ENCODE data around the gene TNS1. TPM values are rescaled to one million over a fixed set of nuclear protein-coding genes. Genes with fewer than 3 reads are reported as not detected.

Gene TNS1
- polyA plus RNA-seq, 4 donors, result 56.1 to 65.8 (median 61.6) TPM

DNA sequence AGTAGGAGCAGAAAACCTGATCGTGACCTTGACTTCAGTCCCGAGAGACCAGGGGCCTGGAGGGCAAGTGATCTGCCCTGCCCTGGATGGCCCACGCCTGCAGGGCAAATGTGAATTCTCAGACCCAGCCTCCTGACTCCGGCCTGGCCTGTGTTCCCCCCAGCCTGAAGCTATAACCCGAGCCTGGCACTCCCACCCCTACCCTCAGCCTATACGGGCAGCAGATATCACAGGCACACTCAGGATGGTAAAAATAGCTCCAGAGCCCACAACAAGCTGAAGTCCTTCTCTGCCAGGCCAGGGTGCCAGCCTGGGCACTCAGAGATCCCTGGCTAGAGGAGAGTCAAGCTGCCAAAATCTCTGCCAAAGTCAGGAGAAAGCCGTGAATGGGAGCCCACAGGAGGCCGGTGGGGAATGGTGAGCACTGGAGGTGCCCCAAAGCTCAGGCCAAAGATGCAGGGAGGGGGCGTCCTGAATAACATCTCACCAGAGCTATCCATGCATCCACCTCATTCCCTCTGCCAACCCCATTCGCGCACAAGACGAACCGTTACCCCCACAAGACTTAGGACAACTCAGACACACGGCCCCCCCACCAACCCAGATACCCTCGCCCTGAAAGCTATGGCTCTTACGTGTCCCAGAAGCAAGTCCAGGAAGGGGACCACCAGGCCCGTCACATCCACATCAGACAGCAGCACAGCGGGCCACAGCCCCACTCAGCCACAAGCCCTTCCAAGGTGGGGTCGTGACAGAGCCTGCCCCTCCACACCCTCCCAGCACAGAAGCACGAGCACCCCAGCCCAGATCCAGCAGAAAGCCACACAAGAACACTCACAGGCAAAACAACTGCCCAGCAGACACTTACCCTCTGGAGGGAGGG lies 144.9 kb downstream of the TNS1 start:
- DNase-seq (ENCODE audit: low read depth in 4 of 4, low spot score in 3 of 4), result no peak

DNA sequence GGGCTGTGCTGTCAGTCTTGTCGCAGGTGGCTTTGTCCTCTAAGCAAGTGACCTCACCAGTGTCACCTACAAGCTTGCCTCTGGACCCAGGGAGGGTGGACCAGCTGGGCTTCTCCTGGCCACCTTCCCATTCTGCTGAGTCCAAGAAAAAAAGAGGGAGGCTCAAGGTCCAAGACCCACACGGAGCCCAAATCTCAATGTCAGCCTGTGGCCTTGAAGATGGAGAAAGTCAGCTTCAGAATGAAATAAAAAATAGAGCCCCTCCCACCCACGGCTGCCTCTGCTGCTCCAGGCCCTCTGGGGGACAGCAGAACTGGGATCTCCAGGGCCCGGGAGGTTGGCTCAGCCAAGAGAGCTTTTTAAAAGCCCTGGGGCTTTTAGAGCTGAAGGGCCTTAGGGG lies 145.9 kb downstream of the TNS1 start:
- no peak for DNase-seq (ENCODE audit: low read depth in 4 of 4, low spot score in 3 of 4)

DNA sequence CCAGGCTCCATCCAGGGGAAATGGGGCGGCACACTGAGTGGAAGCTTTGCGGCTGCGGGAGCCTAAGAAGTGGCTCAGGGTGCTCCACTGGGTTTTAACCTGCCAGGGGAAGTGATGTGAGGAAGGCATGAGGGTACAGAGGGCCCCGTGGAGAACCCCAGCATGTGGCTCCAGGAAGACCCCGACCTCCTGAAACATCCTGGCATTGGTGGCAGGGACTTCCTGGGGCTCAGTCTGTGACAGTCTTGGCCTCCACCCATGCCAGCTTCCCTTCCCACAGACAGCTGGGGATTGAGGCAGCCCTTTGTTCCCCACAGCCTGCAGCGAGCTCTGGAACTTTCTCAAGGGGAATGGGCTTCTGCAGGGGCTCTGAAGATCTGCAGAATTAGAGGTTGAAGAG lies 146.6 kb downstream of the TNS1 start:
- DNase-seq (ENCODE audit: low read depth in 4 of 4, low spot score in 3 of 4), result no peak

DNA sequence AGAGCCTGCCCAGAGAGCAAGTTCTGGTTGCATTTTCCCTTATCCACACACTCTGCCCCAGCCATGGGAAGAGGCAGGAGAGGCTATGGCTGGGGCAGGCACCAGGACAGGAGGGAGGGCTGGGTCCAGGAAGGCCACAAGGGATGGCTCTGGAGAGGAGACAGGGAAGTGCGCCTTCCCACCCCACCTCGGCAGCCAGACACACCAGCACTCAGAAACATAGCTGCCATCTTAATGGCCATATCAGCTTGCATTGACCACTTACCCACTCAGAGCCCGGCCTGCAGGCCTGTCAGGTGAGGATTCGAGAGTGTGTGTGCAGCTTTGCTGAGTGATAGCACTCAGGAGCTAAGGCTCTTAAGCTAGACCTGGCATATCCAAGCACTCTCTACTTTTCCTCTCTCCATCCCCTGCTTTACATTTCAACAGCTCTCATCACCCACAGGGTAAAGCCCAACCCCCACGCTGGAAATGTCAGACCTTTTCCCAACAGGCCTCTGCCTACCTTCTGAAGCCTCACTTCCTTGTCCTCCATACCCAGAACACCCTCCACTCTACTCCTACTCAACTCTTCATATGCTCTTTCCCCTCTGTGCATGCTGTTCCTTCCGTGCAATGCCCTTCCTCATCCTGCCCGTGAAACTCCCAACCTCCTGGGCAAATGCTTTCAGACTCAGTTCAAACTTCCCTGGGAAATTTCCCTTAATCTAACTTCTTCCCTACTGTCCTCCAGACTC lies 147.9 kb downstream of the TNS1 start:
- no peak for DNase-seq (ENCODE audit: low read depth in 4 of 4, low spot score in 3 of 4)

DNA sequence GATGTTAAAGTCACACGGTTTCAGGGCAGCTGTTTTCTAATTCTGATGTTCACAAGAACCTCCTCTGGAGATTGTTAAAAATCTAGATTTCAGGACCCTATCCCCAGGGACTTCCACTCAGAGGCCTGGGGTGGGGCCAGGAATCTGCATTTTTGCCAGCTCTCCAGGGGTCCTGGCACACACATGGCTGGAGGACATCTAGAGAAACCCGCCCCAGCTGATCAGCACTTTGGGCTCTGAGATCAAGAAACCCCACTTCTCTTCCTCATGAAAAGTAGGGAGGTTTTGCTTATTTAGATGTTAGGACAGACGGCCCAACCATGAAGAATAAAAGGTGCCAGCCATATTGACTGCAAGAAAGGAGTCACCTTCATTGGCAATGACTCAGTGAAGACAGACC lies 148.8 kb downstream of the TNS1 start:
- no peak for DNase-seq (ENCODE audit: low read depth in 4 of 4, low spot score in 3 of 4)

DNA sequence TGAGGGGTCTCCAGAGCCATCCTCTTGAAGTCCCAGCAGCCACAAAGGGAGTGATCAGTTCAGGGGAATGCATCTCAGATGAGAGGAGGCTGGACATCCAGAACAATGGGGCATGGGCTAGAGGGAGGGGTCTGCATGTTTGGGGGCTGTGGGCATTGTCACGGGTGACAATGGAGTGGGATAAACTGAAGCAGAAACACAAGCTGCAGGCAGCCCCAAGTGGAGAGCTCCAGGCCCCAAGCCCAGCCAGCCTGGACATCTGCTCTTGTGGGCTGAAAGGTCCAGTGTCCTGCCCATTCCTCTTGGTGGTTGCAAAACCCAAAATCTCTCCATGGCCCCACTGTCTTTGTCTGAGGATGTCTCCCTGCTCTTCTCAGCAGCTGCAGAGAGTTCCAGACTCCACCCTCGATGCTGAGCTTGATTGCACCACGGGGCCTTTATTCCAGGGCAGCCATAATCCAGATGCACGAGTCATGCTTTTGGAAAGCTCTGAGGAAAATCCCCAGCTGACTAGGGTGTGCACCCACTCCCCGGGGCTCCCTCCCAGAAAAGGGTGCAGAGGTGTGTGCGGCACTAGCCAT lies 149.4 kb downstream of the TNS1 start:
- DNase-seq (ENCODE audit: low read depth in 4 of 4, low spot score in 3 of 4), result no peak

DNA sequence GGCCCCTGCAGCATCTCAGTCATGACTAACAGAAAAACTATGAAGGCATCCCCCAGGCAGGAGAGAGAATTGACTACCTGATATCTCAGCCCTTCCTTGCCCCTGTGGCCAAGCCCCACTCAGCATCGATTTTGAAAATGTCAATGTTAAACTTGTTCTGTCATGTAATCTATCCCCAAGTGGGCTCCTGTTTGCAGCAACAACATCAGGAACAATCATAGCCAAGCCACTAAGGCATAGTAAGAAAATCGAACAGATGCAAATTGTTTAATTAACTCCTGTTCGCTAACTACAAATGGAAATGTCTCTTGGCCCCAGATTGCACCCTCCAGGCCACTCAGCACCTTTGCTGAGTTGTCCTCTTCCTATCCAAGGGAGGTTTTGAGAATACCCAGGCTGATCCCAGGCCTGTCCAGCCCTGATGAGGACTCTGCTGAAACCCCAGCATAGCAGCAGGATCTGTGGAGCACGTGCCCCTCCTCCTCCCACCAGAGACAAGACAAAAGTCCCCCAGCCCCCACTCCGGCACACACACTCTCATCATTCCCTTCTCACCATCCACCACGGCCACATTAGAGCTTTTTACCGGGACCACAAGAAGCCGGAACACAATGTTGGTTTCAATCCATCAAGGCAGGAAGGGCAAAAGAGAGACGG lies 150.1 kb downstream of the TNS1 start:
- DNase-seq (ENCODE audit: low read depth in 4 of 4, low spot score in 3 of 4), result no peak

DNA sequence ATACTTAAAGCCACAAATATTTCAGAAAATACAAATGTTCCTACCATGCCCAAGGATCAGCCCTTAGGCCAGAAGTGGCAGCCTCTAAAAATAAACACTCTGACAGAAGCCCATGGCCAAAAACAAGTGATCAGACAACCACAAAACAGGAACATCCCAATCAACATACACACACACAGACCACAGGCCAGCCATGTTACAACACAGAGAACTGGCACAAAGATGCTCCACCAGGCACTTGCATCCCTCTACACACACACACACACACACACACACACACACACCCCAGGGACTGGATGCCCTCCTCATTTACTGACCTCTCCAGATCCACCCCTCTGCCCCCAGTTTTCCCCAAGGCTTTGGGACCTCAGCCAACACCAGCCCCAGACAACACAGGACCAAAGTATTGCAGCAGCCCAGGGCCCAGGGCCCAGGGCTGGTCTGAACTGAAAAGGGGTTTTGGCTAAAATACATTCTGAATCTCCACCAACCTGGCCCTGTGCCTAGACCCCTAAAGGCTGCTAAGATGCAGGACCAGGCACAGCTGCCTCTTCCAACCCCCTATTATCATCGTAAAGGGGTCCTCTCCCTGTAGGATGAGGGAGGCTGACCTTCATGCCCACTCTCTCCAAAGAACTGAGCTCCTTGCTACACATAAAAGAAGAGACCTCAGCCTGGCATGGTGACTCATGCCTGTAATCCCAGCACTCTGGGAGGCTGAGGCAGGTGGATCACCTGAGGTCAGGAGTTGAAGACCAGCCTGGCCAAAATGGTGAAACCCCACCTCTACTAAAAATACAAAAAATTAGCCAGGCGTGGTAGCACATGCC lies 151.4 kb downstream of the TNS1 start:
- no peak for DNase-seq (ENCODE audit: low read depth in 4 of 4, low spot score in 3 of 4)

DNA sequence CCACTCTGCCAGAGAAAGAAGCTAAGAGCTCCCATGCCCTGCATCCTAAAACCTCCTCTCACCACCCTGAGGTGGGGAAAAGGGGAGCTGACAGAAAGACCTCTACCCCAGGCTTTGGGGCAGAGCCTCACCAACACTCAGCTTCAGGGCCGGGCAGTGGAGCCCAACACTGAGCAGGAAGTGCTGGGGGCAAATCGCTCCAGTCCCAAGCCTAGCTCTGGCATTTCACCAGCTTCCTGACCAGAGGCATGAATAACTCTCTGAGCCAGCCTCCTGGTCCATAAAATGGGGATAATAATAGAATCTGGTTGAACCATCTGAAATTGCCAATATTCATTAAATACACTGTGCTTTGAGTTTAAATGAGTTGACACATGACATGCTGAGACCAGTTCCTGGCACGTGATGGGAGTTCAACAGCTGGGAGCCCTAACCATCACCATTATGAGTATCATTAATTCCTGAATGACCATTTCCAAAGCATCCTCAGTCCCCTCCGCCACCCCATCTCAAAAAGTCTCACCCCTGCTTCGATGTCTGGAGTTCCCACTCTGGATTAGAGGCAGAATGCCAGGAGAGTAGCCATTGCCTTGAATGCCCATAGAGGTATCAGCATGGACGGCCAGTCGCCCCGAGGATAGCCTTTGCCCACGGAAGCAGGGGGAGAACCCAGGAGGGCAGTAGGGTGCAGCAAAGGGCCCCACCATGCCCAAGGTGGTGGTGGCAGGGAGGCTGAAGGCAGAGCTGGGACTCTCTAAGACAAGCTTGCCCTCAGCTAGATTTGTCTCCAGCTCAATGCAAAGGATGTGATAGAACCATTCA lies 153.4 kb downstream of the TNS1 start:
- no peak for DNase-seq (ENCODE audit: low read depth in 4 of 4, low spot score in 3 of 4)

DNA sequence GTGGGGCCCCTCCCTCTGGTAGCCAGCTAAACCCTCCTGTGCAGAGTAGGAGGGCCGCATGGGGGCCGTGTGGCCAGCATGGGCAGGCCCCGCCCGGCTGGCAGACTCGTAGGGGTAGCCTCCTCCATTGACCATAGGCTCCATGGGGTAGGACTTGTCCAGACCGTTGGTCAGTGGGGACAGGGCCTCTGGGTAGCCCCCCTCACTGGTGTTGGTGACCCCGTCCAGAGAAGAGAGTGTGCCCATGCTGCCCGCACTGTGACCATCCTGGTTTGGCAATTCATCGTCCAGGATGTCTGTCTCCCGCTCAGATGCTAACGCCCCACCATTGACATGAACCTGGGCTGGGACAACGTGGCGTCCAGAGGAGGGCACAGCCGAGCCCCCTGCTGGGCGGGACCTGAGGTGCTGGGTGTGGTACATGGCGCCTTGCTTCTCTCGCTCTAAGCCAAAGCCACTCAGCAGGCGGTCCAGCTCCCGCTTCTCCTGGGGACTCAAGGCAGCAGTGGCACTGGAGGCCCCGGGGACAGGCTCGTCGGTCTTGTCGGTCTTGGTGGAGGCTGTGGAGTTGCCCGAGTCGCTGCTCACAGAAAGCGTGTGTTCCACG lies 154.3 kb downstream of the TNS1 start:
- DNase-seq (ENCODE audit: low read depth in 4 of 4, low spot score in 3 of 4), result no peak

DNA sequence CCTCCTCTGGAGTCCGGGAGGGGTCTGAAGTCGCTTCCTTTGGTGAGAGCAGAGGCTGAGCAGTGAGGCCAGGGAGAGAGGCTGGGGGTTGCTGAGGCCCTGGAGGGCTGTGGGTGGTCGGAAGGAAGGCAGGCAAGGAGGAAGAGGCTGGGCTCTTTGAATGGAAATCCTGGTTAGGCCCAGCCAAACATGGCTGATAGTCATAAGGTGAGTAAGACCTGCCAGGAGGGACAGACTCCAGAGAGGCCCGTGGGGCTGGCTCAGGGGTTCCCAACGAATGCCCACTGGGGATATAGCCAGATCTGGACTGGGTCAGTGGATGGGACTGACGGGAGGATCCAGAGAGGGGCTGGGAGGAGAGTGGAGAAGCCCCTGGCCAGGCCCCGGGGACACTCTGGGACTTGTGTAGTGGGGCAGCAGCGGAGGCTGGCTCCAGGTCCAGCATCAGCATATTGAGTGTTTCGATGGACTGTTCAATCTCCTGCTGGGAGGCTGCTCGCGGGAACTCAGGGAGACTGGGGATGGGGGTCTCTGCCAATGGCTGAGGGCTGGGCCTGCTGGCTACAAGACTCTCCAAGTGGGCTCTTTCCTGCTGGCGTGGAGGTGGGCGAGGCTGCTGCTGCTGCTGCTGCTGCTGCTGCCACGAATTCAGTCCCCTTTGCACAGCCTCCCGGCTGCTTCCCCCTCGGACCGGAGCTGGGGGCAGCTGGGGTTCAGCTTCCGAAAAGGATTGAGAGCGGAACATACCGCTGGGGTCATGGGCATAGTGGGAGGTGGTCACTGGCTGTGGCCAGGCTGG lies 155.0 kb downstream of the TNS1 start:
- DNase-seq (ENCODE audit: low read depth in 4 of 4, low spot score in 3 of 4), result no peak

DNA sequence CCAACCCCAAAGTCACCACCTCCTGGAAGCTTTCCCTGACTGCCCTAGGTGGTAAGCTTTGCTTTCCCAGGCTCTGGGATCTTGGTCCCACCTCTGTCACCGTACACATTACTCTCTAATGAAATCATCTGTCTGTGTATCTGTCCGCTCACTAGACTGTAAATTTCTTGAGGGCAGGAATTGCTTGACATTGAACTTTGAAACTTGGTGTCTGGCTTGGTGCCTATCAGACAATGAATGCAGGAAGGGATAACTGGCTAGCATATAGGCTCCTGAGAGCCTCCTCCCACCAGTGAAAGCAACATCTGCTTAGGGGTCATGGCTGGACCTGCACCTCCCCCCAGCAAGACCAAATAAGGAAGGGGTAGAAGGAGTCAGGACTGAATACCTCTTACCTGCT lies 155.7 kb downstream of the TNS1 start:
- DNase-seq (ENCODE audit: low read depth in 4 of 4, low spot score in 3 of 4), result no peak

DNA sequence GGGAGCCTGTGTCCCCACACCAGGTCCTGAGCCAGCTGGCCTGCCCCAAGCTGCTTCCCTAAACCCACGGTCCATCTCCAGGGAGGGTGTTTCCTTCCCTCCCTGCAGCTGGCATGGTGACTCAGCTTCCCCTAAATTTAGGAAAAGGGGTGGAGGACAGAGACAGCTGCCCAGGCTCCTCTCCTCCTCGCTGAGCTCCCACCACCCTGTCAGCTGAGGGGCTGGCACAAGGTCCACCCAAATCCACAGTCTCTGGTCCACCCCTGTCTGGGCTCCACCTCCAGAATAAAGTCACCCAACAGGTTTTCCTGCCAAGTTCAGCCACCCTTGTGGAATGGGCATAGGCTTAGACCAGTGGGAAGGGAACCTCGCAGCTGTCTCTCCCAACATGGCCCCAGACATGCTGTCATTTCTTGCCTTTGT lies 156.5 kb downstream of the TNS1 start:
- DNase-seq (ENCODE audit: low read depth in 4 of 4, low spot score in 3 of 4), result no peak

DNA sequence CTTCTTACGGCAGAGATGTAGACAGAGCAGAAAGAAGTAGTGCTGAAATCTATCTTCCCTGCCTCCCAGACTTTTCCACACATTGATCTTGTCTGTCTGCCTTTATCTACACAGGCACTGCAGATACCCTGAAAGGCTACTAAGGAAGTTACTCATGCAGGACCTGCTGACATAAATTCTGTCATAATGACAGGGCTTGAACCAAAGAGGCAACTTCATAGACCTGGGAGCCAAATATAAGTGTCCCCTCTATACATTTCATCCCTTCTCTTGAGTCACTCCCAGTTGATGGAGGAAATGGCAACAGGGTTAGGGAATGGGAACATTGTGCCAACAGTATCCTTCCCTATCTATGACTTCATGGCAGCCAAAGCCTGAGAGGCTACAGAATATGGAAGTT lies 157.5 kb downstream of the TNS1 start:
- no peak for DNase-seq (ENCODE audit: low read depth in 4 of 4, low spot score in 3 of 4)

DNA sequence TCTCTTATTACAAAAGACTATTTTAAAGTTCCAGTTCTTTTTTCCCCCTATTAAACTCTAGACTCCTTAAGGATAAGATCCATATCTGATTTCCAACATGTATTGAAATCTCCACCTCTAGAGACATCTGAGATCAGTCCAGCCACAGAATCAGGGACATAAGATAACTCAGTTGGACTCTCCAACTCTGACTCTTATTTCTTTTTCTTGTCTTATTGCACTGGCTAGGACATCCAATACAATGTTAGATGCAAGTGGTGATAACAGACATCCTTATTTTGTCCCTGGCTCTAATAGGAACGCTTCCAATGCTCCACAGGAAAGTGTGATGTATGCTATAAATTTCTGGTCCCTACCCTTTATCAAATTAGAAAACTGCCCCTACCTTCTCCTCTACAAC lies 158.1 kb downstream of the TNS1 start:
- no peak for DNase-seq (ENCODE audit: low read depth in 4 of 4, low spot score in 3 of 4)

DNA sequence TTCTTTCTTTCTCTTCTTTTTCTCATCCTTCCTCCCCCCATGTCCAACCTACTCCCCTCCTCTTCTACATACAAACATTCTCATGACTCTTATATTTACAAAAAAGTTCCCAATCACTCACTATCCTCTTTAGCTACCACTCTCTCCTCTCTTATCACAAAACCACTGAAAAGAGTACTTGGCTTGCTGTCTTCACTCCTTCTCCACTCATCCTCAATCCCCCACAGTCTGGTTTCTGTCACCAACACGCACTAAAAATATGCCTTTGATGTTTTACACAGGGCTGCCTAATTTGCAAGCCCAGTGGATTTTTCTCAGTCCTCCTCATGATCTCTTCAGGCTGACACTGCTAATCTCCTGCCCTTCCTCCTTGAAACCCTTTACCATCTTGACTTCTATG lies 159.5 kb downstream of the TNS1 start:
- DNase-seq (ENCODE audit: low read depth in 4 of 4, low spot score in 3 of 4), result no peak

DNA sequence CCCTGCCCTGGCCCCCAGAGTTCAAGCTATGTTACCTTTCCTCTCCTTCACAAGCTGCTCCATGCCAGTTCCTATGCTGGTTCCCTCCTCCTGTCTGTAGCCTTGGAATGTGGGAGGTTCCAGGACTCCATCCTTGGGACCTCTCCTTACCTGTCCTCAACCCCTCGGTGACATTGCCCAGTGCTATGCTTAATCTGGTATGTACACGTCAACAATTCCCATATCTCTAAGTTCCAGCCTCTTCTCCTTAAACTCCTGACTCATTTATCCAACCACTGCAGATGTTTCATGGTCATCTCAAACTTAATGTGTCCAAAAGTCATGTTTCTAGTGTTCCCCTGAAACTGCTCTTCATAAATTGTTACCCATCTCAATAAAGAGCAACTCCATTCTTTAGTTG lies 160.8 kb downstream of the TNS1 start:
- DNase-seq (ENCODE audit: low read depth in 4 of 4, low spot score in 3 of 4), result no peak

DNA sequence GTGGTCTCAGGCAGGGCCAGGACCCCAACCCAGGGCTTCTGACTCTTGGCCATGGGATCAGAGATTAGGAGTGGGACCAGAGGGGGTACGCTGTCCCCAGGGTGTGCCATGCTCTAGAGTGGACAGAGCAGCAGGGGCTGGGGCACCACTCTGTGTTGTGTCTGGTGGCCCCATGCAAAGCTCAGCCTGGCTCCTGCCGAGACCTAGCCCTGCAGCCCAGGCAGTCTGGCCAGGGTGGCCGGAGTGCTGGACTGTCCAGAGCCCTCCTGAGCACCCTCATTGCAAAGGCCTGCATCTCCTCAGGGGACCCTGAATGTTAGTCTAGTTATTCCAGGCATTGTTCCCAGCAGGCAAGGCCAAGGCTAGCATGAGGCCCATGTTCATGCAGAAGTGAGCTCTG lies 162.3 kb downstream of the TNS1 start:
- DNase-seq (ENCODE audit: low read depth in 4 of 4, low spot score in 3 of 4), result no peak
